Articular chondrocyte of knee joint (primary cell): Measurements from ENCODE around the gene HNRNPCL1. TPM values are rescaled to one million over a fixed set of nuclear protein-coding genes. Genes with fewer than 3 reads are reported as not detected.

Source experiments
- total RNA-seq: library from RNA; depleted of rRNA; stranded (reverse); fragments of >200 nt; gene quantifications from 2 replicates; pipeline ENCODE4 v1.2.3, GENCODE V29; 2012

Gene HNRNPCL1
- not detected in 2 replicates for total RNA-seq

GRCh38 chr1:12848620-12849019 lies at the start of gene HNRNPCL1:
TSS of gene HNRNPCL1 (minus strand) at chr1:12848720. CDS start at chr1:12848289, 431 bp downstream.

DNA sequence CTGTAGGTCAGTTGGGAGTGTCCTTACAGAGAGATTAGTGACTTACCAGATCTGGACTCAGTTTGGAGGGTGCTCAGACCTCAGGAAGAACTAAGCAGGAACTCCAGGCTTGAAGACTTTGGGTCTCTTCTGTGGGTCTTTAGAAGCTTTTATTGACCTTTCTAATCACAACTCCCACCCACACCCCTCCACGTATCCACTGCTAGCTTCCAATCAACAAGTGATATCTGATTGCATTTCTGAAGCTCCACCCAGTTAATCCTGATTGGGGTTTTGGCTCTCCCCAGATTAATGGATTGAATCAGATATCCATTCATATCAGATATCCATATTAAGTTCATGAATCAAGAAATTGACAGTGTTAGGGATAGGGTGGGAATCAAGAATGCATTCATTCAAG lies 49.6 kb upstream of the HNRNPCL1 start, which contains the start of gene PRAMEF10:
Gene PRAMEF10, minus strand, starts transcription at position 101 of the 400 bp plus-strand sequence. CDS start 2,423 bp downstream, outside the sequence.

DNA sequence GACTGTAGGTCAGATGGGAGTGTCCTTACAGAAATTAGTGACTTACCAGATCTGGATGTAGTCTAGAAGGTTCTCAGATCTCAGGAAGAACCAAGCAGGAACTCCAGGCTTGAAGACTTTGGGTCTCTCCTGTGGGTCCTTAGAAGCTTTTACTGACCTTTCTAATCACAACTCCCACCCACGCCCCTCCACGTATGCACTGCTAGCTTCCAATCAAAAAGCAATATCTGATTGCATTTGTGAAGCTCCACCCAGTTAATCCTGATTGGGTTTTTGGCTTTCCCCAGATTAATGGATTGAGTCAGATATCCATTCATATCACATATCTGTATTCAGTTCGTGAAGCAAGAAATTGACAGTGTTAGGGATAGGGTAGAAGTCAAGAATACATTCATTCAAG lies 37.6 kb upstream of the HNRNPCL1 start, which contains the start of gene PRAMEF4:
Gene PRAMEF4, minus strand, starts transcription at position 101 of the 400 bp plus-strand sequence. CDS start 2,807 bp downstream, outside the sequence.

DNA sequence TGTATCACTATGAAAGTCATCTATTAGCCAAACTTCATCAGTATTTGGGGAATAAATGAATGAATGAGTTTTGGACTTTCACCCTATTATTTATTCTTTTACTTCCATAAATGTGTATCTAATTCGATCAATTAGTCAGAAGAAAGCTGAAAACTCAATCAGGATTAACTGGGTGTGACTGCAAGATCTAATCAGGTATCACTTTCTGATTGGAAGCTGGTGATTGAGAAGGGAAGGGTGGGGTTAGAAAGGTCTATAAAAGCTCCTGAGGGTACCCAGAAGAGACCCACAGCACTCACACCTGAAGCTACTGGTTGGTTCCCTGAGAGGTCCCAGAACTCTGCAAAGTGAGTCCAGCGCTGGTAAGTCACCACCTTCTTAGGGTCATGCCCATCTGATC lies 8.3 kb upstream of the HNRNPCL1 start, which contains the start of gene PRAMEF2:
Gene PRAMEF2, plus strand, starts transcription at position 301 of the 400 bp plus-strand sequence. CDS start 1,924 bp downstream, outside the sequence.

DNA sequence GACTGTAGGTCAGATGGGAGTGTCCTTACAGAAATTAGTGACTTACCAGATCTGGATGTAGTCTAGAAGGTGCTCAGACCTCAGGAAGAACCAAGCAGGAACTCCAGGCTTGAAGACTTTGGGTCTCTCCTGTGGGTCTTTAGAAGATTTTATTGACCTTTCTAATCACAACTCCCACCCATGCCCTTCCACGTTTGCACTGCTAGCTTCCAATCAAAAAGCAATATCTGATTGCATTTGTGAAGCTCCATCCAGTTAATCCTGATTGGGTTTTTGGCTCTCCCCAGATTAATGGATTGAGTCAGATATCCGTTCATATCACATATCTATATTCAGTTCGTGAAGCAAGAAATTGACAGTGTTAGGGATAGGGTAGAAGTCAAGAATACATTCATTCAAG lies 17.2 kb downstream of the HNRNPCL1 start, which contains the start of gene PRAMEF11:
Gene PRAMEF11, minus strand, starts transcription at position 101 of the 400 bp plus-strand sequence. CDS start 2,621 bp downstream, outside the sequence.

Other genes starting within 250 kb of the HNRNPCL1 start
- 81.7 and 110 TPM in 2 replicates for gene DHRS3, start 230.5 kb downstream of the HNRNPCL1 start, total RNA-seq
- not detected in 2 replicates for gene AADACL4, start 204.6 kb downstream of the HNRNPCL1 start, total RNA-seq
- not detected in 2 replicates for gene AADACL3, start 132.6 kb downstream of the HNRNPCL1 start, total RNA-seq
- not detected in 2 replicates for gene CFAP107, start 102.5 kb downstream of the HNRNPCL1 start, total RNA-seq
- not detected in 2 replicates for gene PRAMEF12, start 75.0 kb downstream of the HNRNPCL1 start, total RNA-seq
- gene PRAMEF1, start 57.3 kb downstream of the HNRNPCL1 start, total RNA-seq: not detected in 2 replicates
- gene PRAMEF11, start 17.3 kb downstream of the HNRNPCL1 start, total RNA-seq: not detected in 2 replicates
- not detected in 2 replicates for gene PRAMEF2, start 8.4 kb upstream of the HNRNPCL1 start, total RNA-seq
- gene PRAMEF4, start 37.5 kb upstream of the HNRNPCL1 start, total RNA-seq: not detected in 2 replicates
- gene PRAMEF10, start 49.5 kb upstream of the HNRNPCL1 start, total RNA-seq: not detected in 2 replicates
- not detected in 2 replicates for gene PRAMEF7, start 67.9 kb upstream of the HNRNPCL1 start, total RNA-seq
- not detected in 2 replicates for gene PRAMEF6, start 98.9 kb upstream of the HNRNPCL1 start, total RNA-seq
- gene PRAMEF27, start 207.9 kb upstream of the HNRNPCL1 start, total RNA-seq: not detected in 2 replicates
- gene HNRNPCL3, start 212.0 kb upstream of the HNRNPCL1 start, total RNA-seq: not detected in 2 replicates
- gene PRAMEF25, start 222.1 kb upstream of the HNRNPCL1 start, total RNA-seq: not detected in 2 replicates